ENCODE results near the gene LRRC8D.

- TF ChIP-seq POLR2A (IDR thresholded peaks at IDR 0.05; ENCODE audit: low read length) = no peak
- TF ChIP-seq GATA1 (IDR thresholded peaks at IDR 0.05; ENCODE audit: low read depth, low read length) = no peak
These were observed 89.4 kb downstream of the LRRC8D start for GRCh38 chr1:89910268-89910667.
